SK-N-SH treated with all-trans-retinoic acid at 6 μM for 48 hours (cell line): ENCODE data around the gene FAM151A.

Source experiments
- ARNTL ChIP-seq: fragments of 450-650 bp; formaldehyde crosslinking; IDR thresholded peaks from 2 replicates; pipeline ENCODE4 v1.5.0; 2020; ENCODE audit warnings: low read depth, mild to moderate bottlenecking, moderate library complexity, borderline replicate concordance
- CSDC2 ChIP-seq: fragments of 250-450 bp; sonication (Bioruptor Pico); IDR thresholded peaks from 2 replicates; pipeline ENCODE4 v1.5.0; 2020; ENCODE audit warnings: mild to moderate bottlenecking, moderate library complexity
- GLIS3 ChIP-seq: fragments of 250-450 bp; sonication (Bioruptor Pico); IDR thresholded peaks from 2 replicates; pipeline ENCODE4 v1.5.0; 2020; ENCODE audit warnings: mild to moderate bottlenecking, moderate library complexity
- RARB ChIP-seq: fragments of 250-450 bp; sonication (Bioruptor Pico); IDR thresholded peaks from 2 replicates; pipeline ENCODE4 v1.8.0; 2021; ENCODE audit warnings: mild to moderate bottlenecking, moderate library complexity
- SNAI2 ChIP-seq: fragments of 250-450 bp; sonication (Bioruptor Pico); IDR thresholded peaks from 2 replicates; pipeline ENCODE4 v1.5.0; 2020; ENCODE audit warnings: mild to moderate bottlenecking, moderate library complexity
- TF ChIP-seq, protein P1 (sequence below): fragments of 250-450 bp; sonication (Bioruptor Pico); IDR thresholded peaks from 2 replicates; pipeline ENCODE4 v1.5.1; 2020; ENCODE audit warnings: low read depth, mild to moderate bottlenecking, moderate library complexity
- TF ChIP-seq, protein P2 (sequence below): fragments of 250-450 bp; sonication (Bioruptor Pico); IDR thresholded peaks from 2 replicates; pipeline ENCODE4 v1.8.0; 2020; ENCODE audit warnings: mild to moderate bottlenecking, moderate library complexity, borderline replicate concordance

DNA sequence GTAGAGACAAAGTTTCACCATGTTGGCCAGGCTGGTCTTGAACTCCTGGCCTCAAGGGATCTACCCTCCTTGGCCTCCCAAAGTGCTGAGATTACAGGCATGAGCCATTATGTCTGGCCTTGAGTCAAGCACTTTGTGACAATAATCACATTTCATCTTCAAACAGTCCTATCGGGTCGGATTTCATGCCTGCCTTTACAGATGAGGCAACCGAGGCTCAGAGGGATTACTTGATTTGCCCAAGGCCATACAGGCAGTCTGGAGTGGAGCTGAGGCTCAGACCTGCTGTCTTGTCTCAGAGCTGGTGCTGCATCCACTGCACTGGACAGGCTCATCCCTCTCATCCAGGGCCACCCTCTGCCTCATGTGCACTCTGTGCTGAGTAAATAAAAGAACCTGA is 26.6 kb downstream of the FAM151A start:
- TF ChIP-seq SNAI2 (no peak), RARB (CRISPR knock-in tag) (no peak), GLIS3 (CRISPR knock-in tag) (no peak), ARNTL (CRISPR knock-in tag) (no peak), CSDC2 (CRISPR knock-in tag) (no peak)
- TF ChIP-seq, protein P1, sequence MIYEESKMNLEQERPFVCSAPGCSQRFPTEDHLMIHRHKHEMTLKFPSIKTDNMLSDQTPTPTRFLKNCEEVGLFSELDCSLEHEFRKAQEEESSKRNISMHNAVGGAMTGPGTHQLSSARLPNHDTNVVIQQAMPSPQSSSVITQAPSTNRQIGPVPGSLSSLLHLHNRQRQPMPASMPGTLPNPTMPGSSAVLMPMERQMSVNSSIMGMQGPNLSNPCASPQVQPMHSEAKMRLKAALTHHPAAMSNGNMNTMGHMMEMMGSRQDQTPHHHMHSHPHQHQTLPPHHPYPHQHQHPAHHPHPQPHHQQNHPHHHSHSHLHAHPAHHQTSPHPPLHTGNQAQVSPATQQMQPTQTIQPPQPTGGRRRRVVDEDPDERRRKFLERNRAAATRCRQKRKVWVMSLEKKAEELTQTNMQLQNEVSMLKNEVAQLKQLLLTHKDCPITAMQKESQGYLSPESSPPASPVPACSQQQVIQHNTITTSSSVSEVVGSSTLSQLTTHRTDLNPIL (CRISPR knock-in tag): no peak
- TF ChIP-seq, protein P2, sequence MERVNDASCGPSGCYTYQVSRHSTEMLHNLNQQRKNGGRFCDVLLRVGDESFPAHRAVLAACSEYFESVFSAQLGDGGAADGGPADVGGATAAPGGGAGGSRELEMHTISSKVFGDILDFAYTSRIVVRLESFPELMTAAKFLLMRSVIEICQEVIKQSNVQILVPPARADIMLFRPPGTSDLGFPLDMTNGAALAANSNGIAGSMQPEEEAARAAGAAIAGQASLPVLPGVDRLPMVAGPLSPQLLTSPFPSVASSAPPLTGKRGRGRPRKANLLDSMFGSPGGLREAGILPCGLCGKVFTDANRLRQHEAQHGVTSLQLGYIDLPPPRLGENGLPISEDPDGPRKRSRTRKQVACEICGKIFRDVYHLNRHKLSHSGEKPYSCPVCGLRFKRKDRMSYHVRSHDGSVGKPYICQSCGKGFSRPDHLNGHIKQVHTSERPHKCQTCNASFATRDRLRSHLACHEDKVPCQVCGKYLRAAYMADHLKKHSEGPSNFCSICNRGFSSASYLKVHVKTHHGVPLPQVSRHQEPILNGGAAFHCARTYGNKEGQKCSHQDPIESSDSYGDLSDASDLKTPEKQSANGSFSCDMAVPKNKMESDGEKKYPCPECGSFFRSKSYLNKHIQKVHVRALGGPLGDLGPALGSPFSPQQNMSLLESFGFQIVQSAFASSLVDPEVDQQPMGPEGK (CRISPR knock-in tag): no peak
